ENCODE data around the gene NAGA.
"Not testable (repeated sequence)": the region's sequence is repeated elsewhere in the genome, so short reads cannot be mapped to it uniquely, and the experiment has no call there.

NAGA gene

GRCh38 chr22:42070517-42071422 is at the start of gene NAGA:
Gene NAGA (minus strand): TSS chr22:42070812. CDS start chr22:42070297, 515 bp downstream.
- Mint-ChIP-seq H3K4me1 (peaks cover 26% of the 10 kb centered on the region), H3K27me3 (no peaks in the 10 kb centered on the region), H3K9me3 (no peaks in the 10 kb centered on the region), H3K36me3 (peaks cover 5% of the 10 kb centered on the region), H3K4me3 (peak within 1 kb of the TSS; percentile 93), H3K27ac (peak within 1 kb of the TSS; percentile 88)
- ATAC-seq (ENCODE audit: low read depth) = peak; percentile 94
- DNase-seq (ENCODE audit: low spot score in 2 of 2) = peak; percentile 76 to 85

- no peak overlapping the region for H3K4me3 Mint-ChIP-seq
- no peak overlapping the region for H3K27ac Mint-ChIP-seq
- H3K4me1 Mint-ChIP-seq = peaks cover 15% of the 10 kb centered on the region
- H3K36me3 Mint-ChIP-seq = peaks cover 11% of the 10 kb centered on the region
- DNase-seq (ENCODE audit: low spot score in 2 of 2) (no peak), ATAC-seq (ENCODE audit: low read depth) (no peak)
- H3K27me3 Mint-ChIP-seq = no peaks in the 10 kb centered on the region
- H3K9me3 Mint-ChIP-seq = peaks cover 6% of the 10 kb centered on the region
These were observed 46.3 kb upstream of the NAGA start for GRCh38 chr22:42116848-42117424.

- not testable (repeated sequence) for H3K27me3 Mint-ChIP-seq; DNase-seq (ENCODE audit: low spot score in 2 of 2); H3K9me3 Mint-ChIP-seq
These were observed 44.8 kb upstream of the NAGA start for GRCh38 chr22:42115420-42115830.

GRCh38 chr22:42114721-42115120 is 44.1 kb upstream of the NAGA start:
- no peaks in the 10 kb centered on the region for H3K27me3 Mint-ChIP-seq
- H3K36me3 Mint-ChIP-seq = peaks cover 11% of the 10 kb centered on the region

More at GRCh38 chr22:42115420-42115830, 44.8 kb upstream of the NAGA start:
- ATAC-seq (ENCODE audit: low read depth); H3K27ac Mint-ChIP-seq; H3K4me3 Mint-ChIP-seq: not testable (repeated sequence)
- Mint-ChIP-seq H3K4me1 (peaks cover 11% of the 10 kb centered on the region), H3K36me3 (peaks cover 11% of the 10 kb centered on the region)

GRCh38 chr22:42112793-42113192 is 42.2 kb upstream of the NAGA start:
- H3K27ac Mint-ChIP-seq; H3K4me1 Mint-ChIP-seq; H3K4me3 Mint-ChIP-seq; H3K27me3 Mint-ChIP-seq; ATAC-seq (ENCODE audit: low read depth); DNase-seq (ENCODE audit: low spot score in 2 of 2); H3K9me3 Mint-ChIP-seq: not testable (repeated sequence)
- H3K36me3 Mint-ChIP-seq = peaks cover 11% of the 10 kb centered on the region

More at GRCh38 chr22:42114721-42115120, 44.1 kb upstream of the NAGA start:
- H3K27ac Mint-ChIP-seq = no peak overlapping the region
- peaks cover 6% of the 10 kb centered on the region for H3K9me3 Mint-ChIP-seq
- H3K4me1 Mint-ChIP-seq = peaks cover 5% of the 10 kb centered on the region
- ATAC-seq (ENCODE audit: low read depth) = no peak
- H3K4me3 Mint-ChIP-seq = no peak overlapping the region
- no peak for DNase-seq (ENCODE audit: low spot score in 2 of 2)

- DNase-seq (ENCODE audit: low spot score in 2 of 2) (no peak), ATAC-seq (ENCODE audit: low read depth) (no peak)
- H3K36me3 Mint-ChIP-seq = peaks cover 11% of the 10 kb centered on the region
- no peaks in the 10 kb centered on the region for H3K4me1 Mint-ChIP-seq
- peaks cover 6% of the 10 kb centered on the region for H3K9me3 Mint-ChIP-seq
- no peaks in the 10 kb centered on the region for H3K27me3 Mint-ChIP-seq
- H3K27ac Mint-ChIP-seq = no peak overlapping the region
- H3K4me3 Mint-ChIP-seq = no peak overlapping the region
These were observed 41.2 kb upstream of the NAGA start for GRCh38 chr22:42111798-42112197.

GRCh38 chr22:42108848-42109247 is 38.2 kb upstream of the NAGA start:
- Mint-ChIP-seq H3K4me3 (no peak overlapping the region), H3K36me3 (peaks cover 11% of the 10 kb centered on the region), H3K9me3 (peaks cover 8% of the 10 kb centered on the region), H3K27ac (no peak overlapping the region), H3K4me1 (no peaks in the 10 kb centered on the region), H3K27me3 (no peaks in the 10 kb centered on the region)
- ATAC-seq (ENCODE audit: low read depth) (no peak), DNase-seq (ENCODE audit: low spot score in 2 of 2) (no peak)

- H3K36me3 Mint-ChIP-seq = peaks cover 24% of the 10 kb centered on the region
- not testable (repeated sequence) for H3K27ac Mint-ChIP-seq; H3K4me1 Mint-ChIP-seq; H3K4me3 Mint-ChIP-seq; DNase-seq (ENCODE audit: low spot score in 2 of 2); H3K27me3 Mint-ChIP-seq; ATAC-seq (ENCODE audit: low read depth)
- peaks cover 11% of the 10 kb centered on the region for H3K9me3 Mint-ChIP-seq
These were observed 33.8 kb upstream of the NAGA start for GRCh38 chr22:42104332-42104860.

GRCh38 chr22:42101199-42101598 is 30.6 kb upstream of the NAGA start:
- Mint-ChIP-seq H3K27ac (no peak overlapping the region), H3K9me3 (peaks cover 12% of the 10 kb centered on the region), H3K27me3 (no peaks in the 10 kb centered on the region), H3K4me3 (no peak overlapping the region), H3K4me1 (no peaks in the 10 kb centered on the region), H3K36me3 (peaks cover 30% of the 10 kb centered on the region)
- ATAC-seq (ENCODE audit: low read depth) (no peak), DNase-seq (ENCODE audit: low spot score in 2 of 2) (no peak)

GRCh38 chr22:42091455-42091782 is 20.8 kb upstream of the NAGA start:
- Mint-ChIP-seq H3K9me3 (no peaks in the 10 kb centered on the region), H3K36me3 (peaks cover 3% of the 10 kb centered on the region), H3K27me3 (no peaks in the 10 kb centered on the region), H3K4me1 (peaks cover 16% of the 10 kb centered on the region), H3K4me3 (peak overlapping the region; percentile 96), H3K27ac (peak overlapping the region; percentile 95)
- DNase-seq (ENCODE audit: low spot score in 2 of 2) = no peak
- ATAC-seq (ENCODE audit: low read depth) = no peak

GRCh38 chr22:42090596-42091454 is 20.2 kb upstream of the NAGA start, which contains the start of gene NDUFA6:
Gene NDUFA6 (minus strand): TSS chr22:42090772. CDS start chr22:42090744, 28 bp downstream.
- no peaks in the 10 kb centered on the region for H3K9me3 Mint-ChIP-seq
- peak; percentile 96 to 97 for DNase-seq (ENCODE audit: low spot score in 2 of 2)
- peak; percentile 83 for ATAC-seq (ENCODE audit: low read depth)
- peak within 1 kb of the TSS; percentile 95 for H3K27ac Mint-ChIP-seq
- H3K4me3 Mint-ChIP-seq = peak within 1 kb of the TSS; percentile 96
- no peaks in the 10 kb centered on the region for H3K27me3 Mint-ChIP-seq
- peaks cover 4% of the 10 kb centered on the region for H3K36me3 Mint-ChIP-seq
- peaks cover 16% of the 10 kb centered on the region for H3K4me1 Mint-ChIP-seq

GRCh38 chr22:42086051-42086450 is 15.4 kb upstream of the NAGA start:
- Mint-ChIP-seq H3K36me3 (peaks cover 18% of the 10 kb centered on the region), H3K4me1 (peaks cover 16% of the 10 kb centered on the region), H3K27ac (no peak overlapping the region), H3K4me3 (no peak overlapping the region), H3K9me3 (no peaks in the 10 kb centered on the region), H3K27me3 (no peaks in the 10 kb centered on the region)
- no peak for DNase-seq (ENCODE audit: low spot score in 2 of 2)
- ATAC-seq (ENCODE audit: low read depth) = no peak

- no peak overlapping the region for H3K27ac Mint-ChIP-seq
- no peaks in the 10 kb centered on the region for H3K9me3 Mint-ChIP-seq
- peaks cover 18% of the 10 kb centered on the region for H3K36me3 Mint-ChIP-seq
- no peak overlapping the region for H3K4me3 Mint-ChIP-seq
- ATAC-seq (ENCODE audit: low read depth) (no peak), DNase-seq (ENCODE audit: low spot score in 2 of 2) (no peak)
- no peaks in the 10 kb centered on the region for H3K27me3 Mint-ChIP-seq
- peaks cover 16% of the 10 kb centered on the region for H3K4me1 Mint-ChIP-seq
These were observed 14.3 kb upstream of the NAGA start for GRCh38 chr22:42084874-42085273.

Measured in memory B cell (primary cell).